Hepatocyte (in vitro differentiated cells): ENCODE measurements around the gene NEK1. TPM values are rescaled to one million over a fixed set of nuclear protein-coding genes. Genes with fewer than 3 reads are reported as not detected.

Experiments used
- DNase-seq: peaks from one replicate; pipeline ENCODE4 v3.0.0-alpha.2; 2016; ENCODE audit warnings: low spot score
- H2AFZ ChIP-seq: fragments of 200-600 bp; sonication (generic); 2 replicates; pipeline ENCODE4 v1.6.0; 2016; ENCODE audit warnings: antibody characterized with exemption, mild to moderate bottlenecking
- H3K27ac ChIP-seq: fragments of 200-600 bp; sonication (generic); 2 replicates; pipeline ENCODE4 v1.5.1; 2016; ENCODE audit warnings: mild to moderate bottlenecking
- H3K27me3 ChIP-seq: fragments of 200-600 bp; sonication (generic); 2 replicates; pipeline ENCODE4 v1.6.1; 2016
- H3K36me3 ChIP-seq: fragments of 200-600 bp; sonication (generic); replicated peaks from 2 replicates; pipeline ENCODE4 v1.5.1; 2016; ENCODE audit warnings: low read depth; ENCODE audit not compliant: insufficient read depth
- H3K4me1 ChIP-seq: fragments of 200-600 bp; sonication (generic); 2 replicates; pipeline ENCODE4 v1.5.1; 2016; ENCODE audit warnings: mild to moderate bottlenecking, moderate library complexity; ENCODE audit not compliant: insufficient read depth
- H3K4me2 ChIP-seq: fragments of 200-600 bp; sonication (generic); 2 replicates; pipeline ENCODE4 v1.6.0; 2016
- H3K4me3 ChIP-seq: fragments of 200-600 bp; sonication (generic); 2 replicates; pipeline ENCODE4 v1.5.1; 2016; ENCODE audit warnings: mild to moderate bottlenecking
- H3K79me2 ChIP-seq: fragments of 200-600 bp; sonication (generic); 2 replicates; pipeline ENCODE4 v1.6.0; 2017; ENCODE audit warnings: mild to moderate bottlenecking
- H3K9me2 ChIP-seq: fragments of 200-600 bp; sonication (generic); replicated peaks from 2 replicates; pipeline ENCODE4 v1.6.0; 2017; ENCODE audit warnings: mild to moderate bottlenecking; ENCODE audit not compliant: insufficient read depth
- H3K9me3 ChIP-seq: fragments of 200-600 bp; sonication (generic); 2 replicates; pipeline ENCODE4 v1.5.1; 2016; ENCODE audit warnings: low read depth, mild to moderate bottlenecking
- H4K20me1 ChIP-seq: fragments of 200-600 bp; sonication (generic); 2 replicates; pipeline ENCODE4 v1.6.0; 2016; ENCODE audit warnings: mild to moderate bottlenecking; ENCODE audit not compliant: insufficient read depth, poor library complexity, severe bottlenecking
- CTCF ChIP-seq: fragments of 200-600 bp; sonication (generic); IDR thresholded peaks from 2 replicates; pipeline ENCODE4 v1.5.1; 2016; ENCODE audit warnings: antibody characterized with exemption, mild to moderate bottlenecking; ENCODE audit not compliant: poor library complexity
- EZH2 ChIP-seq: fragments of 200-600 bp; sonication (generic); IDR thresholded peaks from 2 replicates; pipeline ENCODE4 v1.6.1; 2016; ENCODE audit warnings: antibody characterized with exemption, mild to moderate bottlenecking, borderline replicate concordance
- EZH2phosphoT487 ChIP-seq: fragments of 200-600 bp; sonication (generic); IDR thresholded peaks from one replicate; pipeline ENCODE4 v1.6.1; 2018; ENCODE audit warnings: antibody characterized with exemption, mild to moderate bottlenecking, low read depth, moderate library complexity; ENCODE audit not compliant: unreplicated experiment, severe bottlenecking
- WGBS: methylation state at CpG from one replicate; pipeline ENCODE4 v1.1.6; 2016; ENCODE audit warnings: low lambda C conversion rate; ENCODE audit errors: missing lambda C conversion rate; 5-methylcytosine and 5-hydroxymethylcytosine counted together
- polyA plus RNA-seq: library from polyadenylated mRNA; unstranded; fragments of >200 nt; fragmentation: Nextera tagmentation; extraction: Ambion mirVana; gene quantifications from 2 replicates; pipeline ENCODE4 v1.2.1, GENCODE V29; 2016
- total RNA-seq: library from RNA; depleted of rRNA; stranded (reverse); fragments of >200 nt; gene quantifications from 2 replicates; pipeline ENCODE4 v1.2.3, GENCODE V29; 2014

The NEK1 gene
- 7.8 and 8.1 TPM in 2 replicates for total RNA-seq
- polyA plus RNA-seq = 10.4 and 10.7 TPM in 2 replicates

GRCh38 chr4:169611991-169612870 lies at the start of gene NEK1:
Gene NEK1, minus strand, starts transcription at chr4:169612583. Its CDS starts 9,953 bp downstream, at chr4:169602630.
- H3K4me2 ChIP-seq = peak within 1 kb of the TSS; percentile 88
- 1% methylated on average over 44 of the region's 61 CpGs for whole genome bisulfite sequencing

GRCh38 chr4:169661761-169662160 lies 49.4 kb upstream of the NEK1 start:
- Histone ChIP-seq H3K36me3 (no peaks in the 10 kb centered on the region), H3K79me2 (peaks cover 77% of the 10 kb centered on the region), H3K27me3 (no peaks in the 10 kb centered on the region), H2AFZ (no peak overlapping the region), H3K27ac (peak overlapping the region; percentile 90), H3K4me2 (peak overlapping the region; percentile 80), H3K9me3 (no peaks in the 10 kb centered on the region), H3K4me3 (peak overlapping the region; percentile 38), H3K9me2 (no peaks in the 10 kb centered on the region), H4K20me1 (no peaks in the 10 kb centered on the region), H3K4me1 (peaks cover 41% of the 10 kb centered on the region)
- no peak for DNase-seq
- WGBS = 57% methylated on average over 1 of the region's 1 CpG
- no peak for TF ChIP-seq EZH2phosphoT487
- no peak for TF ChIP-seq CTCF
- no peak for TF ChIP-seq EZH2

More at GRCh38 chr4:169611991-169612870, at the start of gene NEK1:
- Histone ChIP-seq H3K9me3 (no peaks in the 10 kb centered on the region), H3K27ac (peak within 1 kb of the TSS; percentile 97), H3K36me3 (no peaks in the 10 kb centered on the region), H3K9me2 (no peaks in the 10 kb centered on the region), H2AFZ (peak within 1 kb of the TSS; percentile 80), H3K79me2 (peaks cover 35% of the 10 kb centered on the region), H4K20me1 (no peaks in the 10 kb centered on the region), H3K4me3 (peak within 1 kb of the TSS; percentile 61), H3K4me1 (no peaks in the 10 kb centered on the region), H3K27me3 (no peaks in the 10 kb centered on the region)
- no peak for TF ChIP-seq CTCF
- no peak for TF ChIP-seq EZH2phosphoT487
- TF ChIP-seq EZH2 = no peak
- DNase-seq = peak; percentile 94

- TF ChIP-seq EZH2phosphoT487 (no peak), EZH2 (no peak), CTCF (no peak)
- Histone ChIP-seq H3K79me2 (peaks cover 77% of the 10 kb centered on the region), H3K27me3 (no peaks in the 10 kb centered on the region), H3K36me3 (no peaks in the 10 kb centered on the region), H3K4me2 (peak overlapping the region; percentile 80), H2AFZ (peak overlapping the region; percentile 45), H4K20me1 (no peaks in the 10 kb centered on the region), H3K27ac (peak overlapping the region; percentile 90), H3K4me1 (peaks cover 41% of the 10 kb centered on the region), H3K9me3 (no peaks in the 10 kb centered on the region), H3K9me2 (no peaks in the 10 kb centered on the region), H3K4me3 (peak overlapping the region; percentile 38)
- 56% methylated on average over 3 of the region's 3 CpGs for whole genome bisulfite sequencing
- DNase-seq = no peak
Observed at GRCh38 chr4:169660929-169661328, 48.5 kb upstream of the NEK1 start.
